ENCODE measurements around the gene SSR2.

DNA sequence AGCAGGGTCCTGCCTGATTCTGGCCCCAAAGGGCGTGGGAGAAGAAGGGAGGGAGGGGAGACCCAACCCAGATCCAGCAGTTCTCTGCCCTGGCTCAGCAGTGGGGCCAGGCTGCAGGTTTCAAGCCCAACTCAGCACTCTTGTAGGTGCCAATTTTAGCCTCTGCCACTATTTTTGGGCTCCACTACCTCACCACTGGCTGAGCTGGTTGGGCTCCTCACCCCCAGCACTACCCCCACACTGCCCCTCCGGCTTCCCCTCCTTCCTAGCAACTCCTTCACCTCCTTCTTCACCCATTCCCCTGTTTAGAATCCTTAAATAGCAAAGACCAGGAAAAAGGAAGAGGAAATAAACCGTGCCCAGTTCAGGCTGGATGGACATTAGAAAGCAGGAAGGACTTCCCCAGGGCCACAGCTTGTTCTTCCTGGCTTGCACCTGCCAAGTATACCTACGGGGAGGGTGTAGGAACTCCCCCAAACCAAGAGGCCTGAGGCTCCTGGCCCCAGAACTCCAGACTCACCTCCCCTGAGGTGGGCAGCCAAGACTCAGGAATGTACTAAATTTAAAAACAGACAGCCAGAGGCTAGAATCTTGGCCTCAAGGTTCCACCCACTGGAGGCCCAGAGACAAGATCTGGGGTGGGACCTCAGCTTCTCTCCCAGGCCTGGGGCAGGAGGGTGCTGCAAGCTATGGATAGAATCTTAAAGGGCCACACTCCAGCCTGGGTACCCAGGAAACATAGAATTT, 41.0 kb downstream of the SSR2 start:
- TF ChIP-seq, protein P1, sequence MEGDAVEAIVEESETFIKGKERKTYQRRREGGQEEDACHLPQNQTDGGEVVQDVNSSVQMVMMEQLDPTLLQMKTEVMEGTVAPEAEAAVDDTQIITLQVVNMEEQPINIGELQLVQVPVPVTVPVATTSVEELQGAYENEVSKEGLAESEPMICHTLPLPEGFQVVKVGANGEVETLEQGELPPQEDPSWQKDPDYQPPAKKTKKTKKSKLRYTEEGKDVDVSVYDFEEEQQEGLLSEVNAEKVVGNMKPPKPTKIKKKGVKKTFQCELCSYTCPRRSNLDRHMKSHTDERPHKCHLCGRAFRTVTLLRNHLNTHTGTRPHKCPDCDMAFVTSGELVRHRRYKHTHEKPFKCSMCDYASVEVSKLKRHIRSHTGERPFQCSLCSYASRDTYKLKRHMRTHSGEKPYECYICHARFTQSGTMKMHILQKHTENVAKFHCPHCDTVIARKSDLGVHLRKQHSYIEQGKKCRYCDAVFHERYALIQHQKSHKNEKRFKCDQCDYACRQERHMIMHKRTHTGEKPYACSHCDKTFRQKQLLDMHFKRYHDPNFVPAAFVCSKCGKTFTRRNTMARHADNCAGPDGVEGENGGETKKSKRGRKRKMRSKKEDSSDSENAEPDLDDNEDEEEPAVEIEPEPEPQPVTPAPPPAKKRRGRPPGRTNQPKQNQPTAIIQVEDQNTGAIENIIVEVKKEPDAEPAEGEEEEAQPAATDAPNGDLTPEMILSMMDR (IDR thresholded peaks at IDR 0.05; ENCODE audit: low read depth, low read length): no peak
- TF ChIP-seq EZH2phosphoT487 (IDR thresholded peaks at IDR 0.05; ENCODE audit: low read depth): no peak
